ENCODE data around the gene PTPN13. TPM values are rescaled to one million over a fixed set of nuclear protein-coding genes. Genes with fewer than 3 reads are reported as not detected.

PTPN13 gene
- total RNA-seq, 1 experiment from 2014 or later = 12.5 TPM

DNA sequence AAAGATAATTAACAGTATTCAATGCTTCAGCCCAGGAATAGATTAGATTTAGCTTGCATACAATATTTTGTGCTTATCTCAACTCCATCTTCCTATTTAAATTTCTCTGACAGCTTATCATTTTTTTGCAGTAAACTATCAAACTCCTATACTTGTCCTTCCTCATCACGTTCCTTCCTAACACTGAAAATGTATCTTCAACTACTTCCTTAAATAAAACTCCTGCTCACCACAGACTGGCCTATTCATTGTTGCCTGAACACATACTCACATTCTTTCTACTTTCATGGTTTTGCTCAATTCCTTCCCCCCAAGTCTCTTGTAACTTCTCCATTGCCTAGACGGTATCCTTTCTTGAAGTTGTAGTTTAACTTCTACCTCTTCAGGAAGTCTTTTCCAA is 28.5 kb upstream of the PTPN13 start:
- no peak for ATAC-seq
- TF ChIP-seq SIN3A (IDR thresholded peaks at IDR 0.05; ENCODE audit: borderline replicate concordance, insufficient read depth, low read depth, low read length) (no peak), CTCF (IDR thresholded peaks at IDR 0.05) (no peak), TCF7L2 (IDR thresholded peaks at IDR 0.05; ENCODE audit: low read depth, low read length) (no peak), POLR2AphosphoS5 (IDR thresholded peaks at IDR 0.05; ENCODE audit: low read depth, low read length) (no peak)
- TF ChIP-seq, protein P1, sequence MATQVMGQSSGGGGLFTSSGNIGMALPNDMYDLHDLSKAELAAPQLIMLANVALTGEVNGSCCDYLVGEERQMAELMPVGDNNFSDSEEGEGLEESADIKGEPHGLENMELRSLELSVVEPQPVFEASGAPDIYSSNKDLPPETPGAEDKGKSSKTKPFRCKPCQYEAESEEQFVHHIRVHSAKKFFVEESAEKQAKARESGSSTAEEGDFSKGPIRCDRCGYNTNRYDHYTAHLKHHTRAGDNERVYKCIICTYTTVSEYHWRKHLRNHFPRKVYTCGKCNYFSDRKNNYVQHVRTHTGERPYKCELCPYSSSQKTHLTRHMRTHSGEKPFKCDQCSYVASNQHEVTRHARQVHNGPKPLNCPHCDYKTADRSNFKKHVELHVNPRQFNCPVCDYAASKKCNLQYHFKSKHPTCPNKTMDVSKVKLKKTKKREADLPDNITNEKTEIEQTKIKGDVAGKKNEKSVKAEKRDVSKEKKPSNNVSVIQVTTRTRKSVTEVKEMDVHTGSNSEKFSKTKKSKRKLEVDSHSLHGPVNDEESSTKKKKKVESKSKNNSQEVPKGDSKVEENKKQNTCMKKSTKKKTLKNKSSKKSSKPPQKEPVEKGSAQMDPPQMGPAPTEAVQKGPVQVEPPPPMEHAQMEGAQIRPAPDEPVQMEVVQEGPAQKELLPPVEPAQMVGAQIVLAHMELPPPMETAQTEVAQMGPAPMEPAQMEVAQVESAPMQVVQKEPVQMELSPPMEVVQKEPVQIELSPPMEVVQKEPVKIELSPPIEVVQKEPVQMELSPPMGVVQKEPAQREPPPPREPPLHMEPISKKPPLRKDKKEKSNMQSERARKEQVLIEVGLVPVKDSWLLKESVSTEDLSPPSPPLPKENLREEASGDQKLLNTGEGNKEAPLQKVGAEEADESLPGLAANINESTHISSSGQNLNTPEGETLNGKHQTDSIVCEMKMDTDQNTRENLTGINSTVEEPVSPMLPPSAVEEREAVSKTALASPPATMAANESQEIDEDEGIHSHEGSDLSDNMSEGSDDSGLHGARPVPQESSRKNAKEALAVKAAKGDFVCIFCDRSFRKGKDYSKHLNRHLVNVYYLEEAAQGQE (IDR thresholded peaks at IDR 0.05; ENCODE audit: insufficient read depth in 1 of 2, low read depth in 2 of 2, low read length in 1 of 2) = no peak
- DNase-seq (ENCODE audit: low read depth, low spot score) = no peak
- in situ Hi-C loops (cut with HindIII; ENCODE audit: low pct_unique_long_range_greater_than_20kb, low sequenced_read_pairs) = no loop called here
- ChIA-PET POLR2A (no interaction called here), CTCF (no interaction called here)
- no TSS peak for BruUV-seq (replicated peaks)
- no peak overlapping the region for H3K27ac ChIP-seq (ENCODE audit: low read length)
- no peaks in the 10 kb centered on the region for H3K27me3 ChIP-seq (ENCODE audit: control insufficient read depth, insufficient read depth, low read length)
- H3K9me3 ChIP-seq (ENCODE audit: control insufficient read depth, insufficient read depth, low read depth, low read length) = no peaks in the 10 kb centered on the region
- H3K4me1 ChIP-seq (ENCODE audit: control insufficient read depth, insufficient read depth, low read length) = no peaks in the 10 kb centered on the region
- no peak overlapping the region for H3K4me3 ChIP-seq (ENCODE audit: low read depth in 2 of 2, low read length in 2 of 2)
- intact Hi-C loops (cut with micrococcal nuclease; ENCODE audit: unreplicated experiment) = no loop called here
- H3K36me3 ChIP-seq (ENCODE audit: control insufficient read depth, insufficient read depth, low read length) = no peaks in the 10 kb centered on the region

GRCh38 chr4:86569103-86569870 is 24.8 kb upstream of the PTPN13 start:
- Histone ChIP-seq H3K27me3 (ENCODE audit: control insufficient read depth, insufficient read depth, low read length) (no peaks in the 10 kb centered on the region), H3K9me3 (ENCODE audit: control insufficient read depth, insufficient read depth, low read depth, low read length) (no peaks in the 10 kb centered on the region), H3K4me3 (ENCODE audit: low read depth in 2 of 2, low read length in 2 of 2) (no peak overlapping the region), H3K27ac (ENCODE audit: low read length) (no peak overlapping the region), H3K36me3 (ENCODE audit: control insufficient read depth, insufficient read depth, low read length) (no peaks in the 10 kb centered on the region), H3K4me1 (ENCODE audit: control insufficient read depth, insufficient read depth, low read length) (no peaks in the 10 kb centered on the region)
- no TSS peak for BruUV-seq (replicated peaks)
- CTCF ChIA-PET = no interaction called here
- POLR2A ChIA-PET = no interaction called here
- TF ChIP-seq CTCF (IDR thresholded peaks at IDR 0.05) (no peak), TCF7L2 (IDR thresholded peaks at IDR 0.05; ENCODE audit: low read depth, low read length) (no peak), POLR2AphosphoS5 (IDR thresholded peaks at IDR 0.05; ENCODE audit: low read depth, low read length) (no peak)
- intact Hi-C loops (cut with micrococcal nuclease; ENCODE audit: unreplicated experiment) (no loop called here), in situ Hi-C loops (cut with HindIII; ENCODE audit: low pct_unique_long_range_greater_than_20kb, low sequenced_read_pairs) (no loop called here)
- ATAC-seq = no peak
- DNase-seq (ENCODE audit: low read depth, low spot score) = no peak

Measured in Panc1 (cell line).